ENCODE results near the gene VWA5B1.

VWA5B1 gene

DNA sequence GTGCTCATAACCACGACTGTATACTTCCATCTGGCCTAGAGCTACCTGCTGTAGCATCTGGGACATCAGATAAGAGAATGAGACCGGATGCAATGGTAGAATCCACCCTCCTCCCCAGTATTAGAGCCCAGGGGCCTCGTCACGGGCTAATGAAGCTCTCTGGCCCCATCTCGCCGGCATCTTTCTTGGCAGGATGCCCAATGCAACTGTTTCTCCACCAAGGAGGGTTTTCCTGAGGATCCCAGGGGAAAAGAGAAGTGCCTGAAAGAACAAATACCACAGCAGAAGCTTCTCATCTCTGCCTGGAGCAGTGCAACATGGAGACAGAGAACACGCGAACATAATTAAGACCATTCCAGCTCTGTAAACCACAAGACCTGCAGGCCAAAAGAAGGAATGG, 80.0 kb downstream of the VWA5B1 start:
- DNase-seq: peak; percentile 69

DNA sequence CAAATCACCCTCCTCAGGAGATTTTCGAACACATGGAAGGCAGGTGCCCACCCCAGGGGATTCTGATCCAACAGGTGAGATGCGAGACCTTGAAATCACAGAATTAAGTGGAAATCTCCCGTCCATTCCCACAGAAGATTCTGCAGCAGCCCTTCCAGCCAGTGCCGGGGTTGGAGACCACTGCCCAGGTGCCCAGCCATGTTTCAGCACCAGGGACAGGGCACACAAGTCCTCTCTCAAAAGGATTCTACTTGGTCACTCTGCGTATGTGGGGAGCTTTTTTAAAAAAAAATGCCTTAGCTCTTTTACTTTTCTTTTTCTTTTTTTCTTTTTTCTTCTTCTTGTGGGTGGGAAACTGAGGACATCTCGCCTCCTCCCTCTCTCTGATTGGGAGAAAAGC, 80.7 kb downstream of the VWA5B1 start:
- no peak for DNase-seq

DNA sequence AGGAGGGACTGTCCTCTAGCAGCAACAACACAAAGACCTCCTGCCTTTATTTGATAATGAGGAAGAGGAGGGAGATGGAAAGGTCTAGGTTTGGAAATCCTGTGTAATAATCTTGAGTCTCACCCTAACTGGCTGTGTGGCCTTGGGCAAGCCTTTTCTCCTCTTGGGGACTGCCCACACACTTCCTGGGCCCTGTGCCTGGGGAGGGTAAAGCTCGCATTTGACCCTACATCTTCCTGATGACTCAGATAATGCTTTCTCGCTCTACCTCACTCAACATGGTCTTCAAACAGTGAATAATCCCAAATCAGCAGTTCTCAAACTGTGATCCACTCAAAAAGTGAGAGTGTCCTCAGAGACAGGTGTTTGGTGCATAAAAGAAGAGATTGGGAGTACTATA, 81.2 kb downstream of the VWA5B1 start:
- DNase-seq: no peak

DNA sequence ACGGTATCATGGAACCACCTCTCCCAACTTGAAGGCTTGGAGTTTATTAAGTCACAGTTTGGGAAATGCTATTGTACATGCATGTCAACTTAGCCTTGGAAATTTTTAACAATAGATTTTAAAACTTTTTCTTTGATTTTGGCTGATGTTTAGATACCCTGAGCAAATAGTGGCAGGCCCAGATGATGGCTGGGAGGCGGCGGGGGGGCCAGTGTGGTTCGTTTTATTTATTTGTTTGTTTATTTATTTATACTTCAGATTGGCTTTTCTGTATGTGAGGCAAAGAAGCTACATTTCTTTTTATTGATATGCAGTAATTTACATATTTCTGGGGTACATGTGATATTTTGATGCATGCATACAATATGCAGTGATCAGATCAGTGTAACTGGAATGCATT, 82.0 kb downstream of the VWA5B1 start:
- DNase-seq: no peak

- DNase-seq: no peak
Observed at GRCh38 chr1:20373286-20373685, 82.6 kb downstream of the VWA5B1 start.

DNA sequence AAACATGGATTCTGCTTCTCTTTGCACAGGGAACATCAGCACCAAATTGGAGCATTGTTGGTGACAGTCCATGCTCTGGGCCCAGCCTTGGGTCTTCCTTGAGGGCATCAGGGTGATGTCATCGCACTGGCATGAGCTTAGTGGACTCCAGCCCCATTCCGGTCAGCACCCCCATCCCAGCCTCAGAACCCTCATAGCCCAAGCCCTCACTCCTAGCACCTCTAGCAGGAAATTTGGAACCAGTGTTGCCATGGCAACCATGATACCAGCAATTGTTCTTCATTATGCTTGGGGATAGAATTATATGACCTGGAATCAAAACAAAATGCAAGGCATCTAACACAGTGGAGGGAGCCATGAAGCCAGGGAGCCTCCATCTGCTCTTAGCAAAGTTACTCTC, 83.1 kb downstream of the VWA5B1 start:
- no peak for DNase-seq

GRCh38 chr1:20375563-20375962, 84.9 kb downstream of the VWA5B1 start:
- no peak for DNase-seq

- DNase-seq: no peak
Observed at GRCh38 chr1:20376171-20376570, 85.5 kb downstream of the VWA5B1 start.

DNA sequence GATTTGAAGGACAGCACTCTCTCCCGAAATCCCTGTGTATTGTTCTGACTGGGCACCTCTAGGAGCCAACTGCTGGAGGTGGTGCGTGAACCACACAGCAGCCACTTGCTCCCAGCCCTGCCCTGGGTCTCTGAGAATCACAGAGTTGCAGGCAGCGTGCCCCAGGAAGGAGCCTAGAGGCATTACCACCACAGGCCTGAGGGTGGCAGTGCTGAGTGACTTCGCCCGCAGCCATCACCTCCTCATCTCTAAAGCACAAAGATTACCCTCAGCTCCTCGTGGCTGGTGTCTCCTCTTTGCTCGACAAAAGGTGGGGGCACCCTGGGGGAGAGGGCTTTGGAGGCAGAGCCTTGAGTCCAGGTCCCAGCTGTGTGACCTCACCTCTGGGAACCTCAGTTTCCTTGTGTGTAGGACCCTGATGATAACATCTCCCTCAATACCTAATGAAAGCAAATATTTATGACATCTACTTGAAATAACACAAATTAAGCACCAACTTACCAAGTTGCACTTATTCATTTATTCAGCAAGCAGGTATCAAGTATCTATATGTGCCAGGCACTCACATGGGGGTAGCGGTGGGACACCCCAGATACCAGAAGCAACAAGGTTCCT, 86.3 kb downstream of the VWA5B1 start:
- peak; percentile 20 for DNase-seq

GRCh38 chr1:20377516-20378270, 87.0 kb downstream of the VWA5B1 start:
- no peak for DNase-seq

- no peak for DNase-seq
Observed at GRCh38 chr1:20379075-20379474, 88.4 kb downstream of the VWA5B1 start.

GRCh38 chr1:20380175-20380574, 89.5 kb downstream of the VWA5B1 start:
- no peak for DNase-seq

DNA sequence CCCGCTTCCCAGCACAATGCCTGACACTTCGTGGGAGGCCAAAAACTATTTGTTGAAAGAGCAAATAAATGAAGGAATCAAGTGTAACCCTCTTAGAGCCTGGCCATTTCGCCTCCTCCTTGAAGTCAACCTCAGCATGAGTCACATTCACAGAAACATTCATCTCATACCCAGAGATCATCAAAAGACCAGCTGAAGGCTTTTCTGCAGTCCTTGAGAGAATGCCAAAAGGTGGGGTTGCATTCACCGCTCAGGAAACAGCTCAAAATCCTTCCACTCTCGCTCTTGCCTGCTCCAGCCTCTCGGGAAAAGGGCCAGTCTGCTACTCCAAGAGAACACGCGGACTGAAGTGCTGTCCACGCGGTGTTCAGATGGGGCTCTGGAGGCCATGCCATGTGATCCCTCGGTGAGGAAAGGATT, 90.0 kb downstream of the VWA5B1 start:
- no peak for DNase-seq

- no peak for DNase-seq
Observed at GRCh38 chr1:20381045-20381641, 90.5 kb downstream of the VWA5B1 start.

- DNase-seq: no peak
Observed at GRCh38 chr1:20381961-20382360, 91.3 kb downstream of the VWA5B1 start.

DNA sequence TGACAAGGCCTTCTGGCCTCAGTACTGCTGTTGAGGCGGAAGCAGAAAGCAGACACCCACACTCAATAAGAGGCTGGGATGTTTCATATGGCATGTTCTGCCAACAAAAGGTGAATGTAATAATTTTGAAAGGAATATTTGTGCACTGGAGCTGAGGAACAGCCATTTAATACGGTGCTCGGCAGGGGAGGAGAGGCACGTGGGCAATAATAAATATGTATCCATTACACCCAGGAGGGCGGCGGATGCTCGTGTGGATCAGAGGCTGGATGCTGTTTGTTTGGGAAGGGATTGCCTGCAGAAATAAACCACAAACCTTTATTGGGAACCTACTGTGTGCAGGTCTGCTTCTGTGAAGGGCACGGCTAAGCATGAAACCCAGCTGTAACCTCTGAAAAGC, 92.0 kb downstream of the VWA5B1 start:
- no peak for DNase-seq

- no peak for DNase-seq
Observed at GRCh38 chr1:20383631-20384030, 93.0 kb downstream of the VWA5B1 start.

GRCh38 chr1:20385630-20386029, 95.0 kb downstream of the VWA5B1 start:
- DNase-seq: no peak

GRCh38 chr1:20386323-20387081, 95.8 kb downstream of the VWA5B1 start:
- DNase-seq: peak; percentile 82

DNA sequence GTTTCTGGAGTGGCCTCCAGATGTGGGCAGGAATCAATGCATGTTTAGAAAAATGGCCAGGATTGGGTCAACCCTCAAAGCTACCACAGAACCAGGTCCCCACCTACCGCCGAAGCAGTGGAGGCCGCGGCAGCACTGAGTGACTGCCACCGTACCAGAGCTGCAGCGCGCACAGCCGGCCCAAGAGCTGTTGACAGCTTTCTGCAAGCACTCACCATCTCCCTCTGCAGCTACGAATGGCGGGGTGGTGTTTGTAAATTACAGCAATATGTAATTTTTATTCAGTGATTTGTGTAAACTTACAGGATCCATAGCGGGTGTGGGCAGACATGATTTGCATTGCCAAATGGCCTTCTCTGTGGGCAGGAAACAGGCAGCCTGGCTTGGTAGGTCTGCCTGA, 98.9 kb downstream of the VWA5B1 start:
- DNase-seq: no peak

- DNase-seq: no peak
Observed at GRCh38 chr1:20390589-20391331, 100.1 kb downstream of the VWA5B1 start.

DNA sequence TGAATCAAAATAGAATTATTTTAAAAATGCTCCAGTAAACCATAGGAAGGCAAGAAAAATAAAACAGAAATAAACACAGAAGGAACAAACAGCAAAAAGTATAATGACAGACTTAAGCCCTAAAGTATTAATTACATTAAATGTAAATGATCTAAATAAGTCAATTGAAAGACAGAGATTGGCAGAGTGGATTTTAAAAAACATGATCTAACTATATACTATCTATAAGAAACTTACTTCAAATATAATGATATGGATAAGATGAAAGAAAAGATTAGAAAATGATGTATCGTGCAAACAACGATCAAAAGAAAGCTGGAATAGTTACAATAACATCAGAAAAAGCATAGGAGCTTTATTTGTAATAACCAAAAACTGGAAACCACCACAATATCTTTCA, 104.6 kb downstream of the VWA5B1 start:
- no peak for DNase-seq

- DNase-seq: no peak
Observed at GRCh38 chr1:20398744-20399143, 108.1 kb downstream of the VWA5B1 start.

All from NCI-H1105 treated with DMSO at 0.1 percent for 48 hours (cell line).